Trophoblast cell (in vitro differentiated cells and primary cell): ENCODE measurements around the gene ZNF423.

ENCODE experiments used
- DNase-seq, 2 donors: peaks; one replicate each; pipeline ENCODE4 v3.0.0-alpha.2; 2016
- H2AFZ ChIP-seq: 2 replicates; pipeline ENCODE4 v1.6.1; 2013; ENCODE audit warnings: low read length, moderate library complexity, mild to moderate bottlenecking; ENCODE audit not compliant: insufficient read depth, poor library complexity
- H2AK5ac ChIP-seq: 2 replicates; pipeline ENCODE4 v1.6.1; 2013; ENCODE audit warnings: mild to moderate bottlenecking, low read length
- H2BK120ac ChIP-seq: 2 replicates; pipeline ENCODE4 v1.6.1; 2013; ENCODE audit warnings: low read length, mild to moderate bottlenecking, moderate library complexity; ENCODE audit not compliant: insufficient read depth, poor library complexity
- H2BK12ac ChIP-seq: 2 replicates; pipeline ENCODE4 v1.6.1; 2013; ENCODE audit warnings: mild to moderate bottlenecking, low read length, moderate library complexity
- H2BK5ac ChIP-seq: 2 replicates; pipeline ENCODE4 v1.6.1; 2013; ENCODE audit warnings: low read length, low read depth, moderate library complexity, mild to moderate bottlenecking; ENCODE audit not compliant: poor library complexity
- H3K14ac ChIP-seq: 2 replicates; pipeline ENCODE4 v1.6.1; 2013; ENCODE audit warnings: mild to moderate bottlenecking, low read length
- H3K18ac ChIP-seq: 2 replicates; pipeline ENCODE4 v1.6.1; 2013; ENCODE audit warnings: mild to moderate bottlenecking, low read length
- H3K23ac ChIP-seq: 2 replicates; pipeline ENCODE4 v1.6.1; 2013; ENCODE audit warnings: low read length
- H3K27ac ChIP-seq: 2 replicates; pipeline ENCODE4 v1.5.1; 2013; ENCODE audit warnings: low read depth, mild to moderate bottlenecking, inconsistent platforms, low read length, moderate library complexity
- H3K27me3 ChIP-seq: 2 replicates; pipeline ENCODE4 v1.6.1; 2013; ENCODE audit warnings: inconsistent platforms, mild to moderate bottlenecking, low read length, moderate library complexity; ENCODE audit not compliant: insufficient read depth
- H3K36me3 ChIP-seq, 2 experiments: 1 replicate in 1 of 2; 2 replicates in 1 of 2; pipeline ENCODE4 v1.6.1; 2013; ENCODE audit warnings: low read length in 2 of 2, mild to moderate bottlenecking in 2 of 2, moderate library complexity in 1 of 2; ENCODE audit not compliant: insufficient read depth in 2 of 2, control insufficient read depth in 1 of 2
- H3K4ac ChIP-seq: 2 replicates; pipeline ENCODE4 v1.6.1; 2013; ENCODE audit warnings: low read depth, mild to moderate bottlenecking, low read length, moderate library complexity
- H3K4me1 ChIP-seq, 2 experiments: 1 replicate in 1 of 2; 2 replicates in 1 of 2; pipeline ENCODE4 v1.6.1; 2013; ENCODE audit warnings: low read length in 2 of 2, mild to moderate bottlenecking in 2 of 2, moderate library complexity in 1 of 2; ENCODE audit not compliant: insufficient read depth in 2 of 2, control insufficient read depth in 1 of 2
- H3K4me2 ChIP-seq: 2 replicates; pipeline ENCODE4 v1.6.1; 2013; ENCODE audit warnings: inconsistent platforms, mild to moderate bottlenecking, low read length, moderate library complexity
- H3K4me3 ChIP-seq: 2 replicates; pipeline ENCODE4 v1.5.1; 2013; ENCODE audit warnings: mild to moderate bottlenecking, low read depth, low read length, inconsistent platforms
- H3K79me1 ChIP-seq: one replicate; pipeline ENCODE4 v1.6.1; 2013; ENCODE audit warnings: low read length
- H3K79me2 ChIP-seq: 2 replicates; pipeline ENCODE4 v1.6.1; 2013; ENCODE audit warnings: low read length, mild to moderate bottlenecking; ENCODE audit not compliant: control insufficient read depth, insufficient read depth, poor library complexity
- H3K9ac ChIP-seq: 2 replicates; pipeline ENCODE4 v1.6.1; 2013; ENCODE audit warnings: mild to moderate bottlenecking, low read length
- H3K9me3 ChIP-seq: 2 replicates; pipeline ENCODE4 v1.6.1; 2013; ENCODE audit warnings: low read depth, mild to moderate bottlenecking, control low read depth, inconsistent platforms, low read length; ENCODE audit not compliant: insufficient read depth
- H4K12ac ChIP-seq: 2 replicates; pipeline ENCODE4 v1.6.1; 2013; ENCODE audit warnings: low read depth, mild to moderate bottlenecking, low read length, moderate library complexity
- H4K8ac ChIP-seq: 2 replicates; pipeline ENCODE4 v1.6.1; 2013; ENCODE audit warnings: low read depth, mild to moderate bottlenecking, low read length, moderate library complexity
- H4K91ac ChIP-seq: one replicate; pipeline ENCODE4 v1.6.1; 2013; ENCODE audit warnings: low read depth, mild to moderate bottlenecking, low read length, moderate library complexity
- WGBS: extraction: QIAGEN DNeasy Blood & Tissue Kit; methylation state at CpG from one replicate; pipeline ENCODE4 v1.1.7; 2013; ENCODE audit warnings: missing lambda C conversion rate; ENCODE audit not compliant: insufficient read length, insufficient coverage; ENCODE audit errors: extremely low coverage; 5-methylcytosine and 5-hydroxymethylcytosine counted together

Gene ZNF423

GRCh38 chr16:49849037-49849753 is 6.7 kb downstream of the ZNF423 start:
- Histone ChIP-seq H3K4me3 (no peak overlapping the region), H3K4ac (no peak overlapping the region), H4K91ac (no peak overlapping the region), H2BK120ac (no peak overlapping the region), H3K23ac (no peak overlapping the region), H3K27ac (no peak overlapping the region), H2BK12ac (no peak overlapping the region), H3K9me3 (no peaks in the 10 kb centered on the region), H3K79me2 (peaks cover 6% of the 10 kb centered on the region), H3K36me3 (peaks cover 5 to 6% of the 10 kb centered on the region in 2 experiments), H2AK5ac (no peak overlapping the region), H3K18ac (no peak overlapping the region), H3K79me1 (peaks cover 5% of the 10 kb centered on the region), H2BK5ac (no peak overlapping the region), H3K4me1 (peaks cover 14 to 17% of the 10 kb centered on the region in 2 experiments), H3K9ac (no peak overlapping the region), H3K14ac (no peak overlapping the region), H3K4me2 (no peak overlapping the region), H2AFZ (no peak overlapping the region), H4K8ac (no peak overlapping the region), H3K27me3 (no peaks in the 10 kb centered on the region), H4K12ac (no peak overlapping the region)
- no peak for DNase-seq
- whole genome bisulfite sequencing: no CpG with 5 or more reads among the region's 6 CpGs

GRCh38 chr16:49848530-49848929 is 7.4 kb downstream of the ZNF423 start:
- H3K23ac ChIP-seq: no peak overlapping the region
- H3K4me1 ChIP-seq: peaks cover 8 to 12% of the 10 kb centered on the region in 2 experiments
- H3K18ac ChIP-seq: no peak overlapping the region
- no peak overlapping the region for H2BK12ac ChIP-seq
- H3K4me3 ChIP-seq: no peak overlapping the region
- no peak overlapping the region for H2AFZ ChIP-seq
- H2AK5ac ChIP-seq: no peak overlapping the region
- no peak overlapping the region for H4K91ac ChIP-seq
- H3K79me1 ChIP-seq: no peaks in the 10 kb centered on the region
- no peak overlapping the region for H3K4ac ChIP-seq
- WGBS: no CpG with 5 or more reads among the region's 8 CpGs
- H2BK5ac ChIP-seq: no peak overlapping the region
- peaks cover 5 to 6% of the 10 kb centered on the region in 2 experiments for H3K36me3 ChIP-seq
- no peaks in the 10 kb centered on the region for H3K27me3 ChIP-seq
- H3K9me3 ChIP-seq: no peaks in the 10 kb centered on the region
- H4K8ac ChIP-seq: no peak overlapping the region
- no peak overlapping the region for H3K9ac ChIP-seq
- DNase-seq: no peak
- H3K14ac ChIP-seq: no peak overlapping the region
- H3K4me2 ChIP-seq: no peak overlapping the region
- no peak overlapping the region for H2BK120ac ChIP-seq
- H4K12ac ChIP-seq: no peak overlapping the region
- no peak overlapping the region for H3K27ac ChIP-seq
- no peaks in the 10 kb centered on the region for H3K79me2 ChIP-seq

GRCh38 chr16:49846800-49847199 is 9.1 kb downstream of the ZNF423 start:
- Histone ChIP-seq H3K36me3 (peaks cover 5 to 6% of the 10 kb centered on the region in 2 experiments), H2BK120ac (no peak overlapping the region), H3K4ac (no peak overlapping the region), H3K9ac (no peak overlapping the region), H3K79me1 (no peaks in the 10 kb centered on the region), H3K79me2 (no peaks in the 10 kb centered on the region), H3K27ac (no peak overlapping the region), H4K8ac (no peak overlapping the region), H3K18ac (no peak overlapping the region), H2AFZ (no peak overlapping the region), H4K12ac (no peak overlapping the region), H2BK5ac (no peak overlapping the region), H2BK12ac (no peak overlapping the region), H3K4me2 (no peak overlapping the region), H3K4me1 (peaks cover 6% of the 10 kb centered on the region in 2 experiments), H3K14ac (no peak overlapping the region), H3K23ac (no peak overlapping the region), H2AK5ac (no peak overlapping the region), H3K27me3 (no peaks in the 10 kb centered on the region), H4K91ac (no peak overlapping the region), H3K4me3 (no peak overlapping the region), H3K9me3 (no peaks in the 10 kb centered on the region)
- no peak for DNase-seq
- no CpG with 5 or more reads among the region's 2 CpGs for WGBS

DNA sequence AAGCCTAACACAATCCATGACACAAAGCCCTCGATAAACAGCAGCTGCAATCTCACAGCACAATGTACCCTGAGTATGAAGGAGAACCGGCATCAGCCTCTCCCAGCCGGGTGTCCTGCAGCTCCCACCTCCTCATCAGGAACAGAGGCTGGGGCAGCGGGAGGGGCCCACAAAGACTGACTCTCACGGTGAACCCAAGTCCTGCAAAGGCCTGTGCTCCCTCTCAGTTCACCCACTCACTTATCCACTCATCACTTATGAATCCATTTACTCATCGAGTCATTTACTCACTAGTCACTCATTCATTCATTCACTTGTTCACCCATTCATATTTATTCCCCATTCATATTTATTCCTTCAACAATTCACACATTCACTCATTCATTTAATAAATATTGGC is 11.6 kb downstream of the ZNF423 start:
- peaks cover 0 to 2% of the 10 kb centered on the region in 2 experiments for H3K4me1 ChIP-seq
- H2AK5ac ChIP-seq: no peak overlapping the region
- no peak overlapping the region for H3K14ac ChIP-seq
- no peaks in the 10 kb centered on the region for H3K27me3 ChIP-seq
- no peak overlapping the region for H4K8ac ChIP-seq
- H3K9me3 ChIP-seq: no peaks in the 10 kb centered on the region
- no peak overlapping the region for H2BK120ac ChIP-seq
- H3K36me3 ChIP-seq: peaks cover 5 to 6% of the 10 kb centered on the region in 2 experiments
- no peak overlapping the region for H2AFZ ChIP-seq
- H2BK5ac ChIP-seq: no peak overlapping the region
- H3K27ac ChIP-seq: no peak overlapping the region
- no peak overlapping the region for H3K4ac ChIP-seq
- DNase-seq: no peak
- H4K91ac ChIP-seq: no peak overlapping the region
- H3K9ac ChIP-seq: no peak overlapping the region
- no CpG with 5 or more reads among the region's 6 CpGs for WGBS
- no peak overlapping the region for H4K12ac ChIP-seq
- H3K79me1 ChIP-seq: no peaks in the 10 kb centered on the region
- no peak overlapping the region for H3K18ac ChIP-seq
- H3K4me2 ChIP-seq: no peak overlapping the region
- no peak overlapping the region for H3K4me3 ChIP-seq
- H3K79me2 ChIP-seq: no peaks in the 10 kb centered on the region
- H2BK12ac ChIP-seq: no peak overlapping the region
- H3K23ac ChIP-seq: no peak overlapping the region
